ENCODE measurements around the gene CCDC63.

CCDC63 gene

DNA sequence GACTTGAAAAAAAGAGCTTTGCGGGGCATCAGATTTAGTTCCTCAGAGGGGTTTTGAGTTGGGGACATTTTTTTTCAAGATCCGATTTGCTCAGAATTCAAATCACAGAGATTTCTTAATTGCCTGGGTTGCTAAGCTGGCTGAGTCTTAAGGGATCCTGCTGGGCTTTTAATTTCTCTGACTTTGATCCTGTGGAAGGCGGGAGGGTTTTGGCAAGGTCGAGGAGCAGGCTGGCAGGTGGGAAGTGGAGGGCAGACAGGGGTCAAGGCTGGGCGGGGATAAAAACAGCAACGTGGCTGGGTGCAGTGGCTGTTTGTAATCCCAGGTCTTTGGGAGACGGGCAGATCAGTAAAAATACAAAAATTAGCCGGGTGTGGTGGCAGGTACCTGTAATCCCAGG, 33.5 kb upstream of the CCDC63 start:
- DNase-seq (ENCODE audit: extremely low read depth, low read depth), result no peak
- TF ChIP-seq CTCF (IDR thresholded peaks at IDR 0.05; ENCODE audit: low read depth, low read length), result no peak

GRCh38 chr12:110813756-110814155, 33.0 kb upstream of the CCDC63 start:
- TF ChIP-seq CTCF (IDR thresholded peaks at IDR 0.05; ENCODE audit: low read depth, low read length), result no peak
- no peak for DNase-seq (ENCODE audit: extremely low read depth, low read depth)

- no peak for DNase-seq (ENCODE audit: extremely low read depth, low read depth)
- TF ChIP-seq CTCF (IDR thresholded peaks at IDR 0.05; ENCODE audit: low read depth, low read length), result no peak
Measured at GRCh38 chr12:110816248-110816647, 30.5 kb upstream of the CCDC63 start.

DNA sequence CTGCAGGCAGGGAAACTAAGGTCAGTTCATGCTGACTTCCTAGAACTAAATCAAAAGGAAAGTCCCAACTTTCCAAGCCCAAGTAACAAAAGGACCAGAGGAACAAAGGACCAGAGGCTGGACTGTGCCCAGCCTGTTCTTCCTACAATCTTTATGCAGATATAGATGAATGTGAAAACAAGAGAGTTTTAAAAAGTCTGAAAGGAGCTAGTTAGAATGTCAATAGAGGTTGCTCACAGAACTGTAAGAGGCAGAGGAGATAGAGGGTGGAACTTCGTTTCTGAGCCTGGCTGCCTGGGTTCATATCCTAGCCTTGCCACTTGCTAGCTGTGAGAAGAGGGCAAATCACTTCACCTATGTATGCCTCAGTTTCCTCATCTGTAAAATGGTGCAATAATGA, 30.0 kb upstream of the CCDC63 start:
- no peak for DNase-seq (ENCODE audit: extremely low read depth, low read depth)
- TF ChIP-seq CTCF (IDR thresholded peaks at IDR 0.05; ENCODE audit: low read depth, low read length), result no peak

DNA sequence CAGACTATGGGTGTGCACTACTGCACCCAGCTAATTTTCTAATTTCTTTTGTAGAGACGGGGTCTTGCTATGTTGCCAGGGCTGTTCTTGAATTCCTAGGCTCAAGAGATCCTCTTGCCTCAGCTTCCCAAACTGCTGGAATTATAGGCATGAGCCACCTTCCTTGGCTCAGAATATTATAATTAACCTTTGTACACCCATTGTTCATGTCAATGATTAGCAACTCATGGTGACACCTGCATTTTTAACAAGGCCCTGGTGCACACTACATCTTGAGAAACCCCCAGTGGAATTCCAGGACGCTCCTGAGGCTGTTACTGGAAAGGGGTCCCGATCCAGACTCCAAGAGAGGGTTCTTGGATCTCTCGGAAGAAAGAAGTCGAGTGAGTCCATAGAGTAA, 28.3 kb upstream of the CCDC63 start:
- DNase-seq (ENCODE audit: extremely low read depth, low read depth), result no peak
- TF ChIP-seq CTCF (IDR thresholded peaks at IDR 0.05; ENCODE audit: low read depth, low read length), result no peak

DNA sequence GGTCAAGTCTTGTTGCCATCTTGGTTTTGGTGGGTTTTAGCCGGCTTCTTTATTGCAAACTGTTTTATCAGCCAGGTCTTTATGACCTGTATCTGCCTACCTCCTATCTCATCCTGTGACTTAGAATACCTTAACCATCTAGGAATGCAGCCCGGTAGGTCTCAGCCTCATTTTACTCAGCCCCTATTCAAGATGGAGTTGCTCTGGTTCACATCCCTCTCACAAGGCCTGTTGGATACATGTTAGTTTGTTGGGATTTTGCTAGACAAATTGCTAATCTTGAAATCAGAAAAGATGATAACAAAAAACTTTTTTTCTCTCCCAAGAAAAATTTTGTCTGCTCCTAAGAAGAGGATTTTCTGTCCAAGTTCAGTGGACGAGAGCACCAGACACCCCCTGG, 27.6 kb upstream of the CCDC63 start:
- no peak for DNase-seq (ENCODE audit: extremely low read depth, low read depth)
- TF ChIP-seq CTCF (IDR thresholded peaks at IDR 0.05; ENCODE audit: low read depth, low read length), result no peak

DNA sequence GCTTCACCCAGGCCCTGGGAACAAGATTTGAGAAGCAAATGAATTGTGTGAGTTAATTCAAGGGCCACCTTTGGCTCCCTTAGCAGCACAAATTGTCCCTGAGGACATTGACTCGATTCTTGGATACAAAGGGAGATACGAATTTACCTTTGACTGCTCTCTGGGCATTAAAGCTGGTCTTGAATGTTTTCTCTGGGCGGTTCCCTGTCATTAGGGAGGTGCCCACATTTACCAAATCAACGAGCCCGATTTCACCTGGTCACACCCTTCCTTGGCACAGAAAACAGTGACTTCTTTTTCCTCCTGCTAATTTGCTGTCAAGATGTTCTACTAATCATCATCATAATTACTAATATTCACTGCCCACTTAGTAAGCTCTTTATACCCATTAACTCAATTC, 27.1 kb upstream of the CCDC63 start:
- TF ChIP-seq CTCF (IDR thresholded peaks at IDR 0.05; ENCODE audit: low read depth, low read length), result no peak
- DNase-seq (ENCODE audit: extremely low read depth, low read depth), result no peak

Measured in AG09319 (cell line).